Neural progenitor cell (in vitro differentiated cells): ENCODE results near the gene ZNF540.

ENCODE experiments used
- EZH2 ChIP-seq: fragments of 200-600 bp; sonication (generic); IDR thresholded peaks from 2 replicates; pipeline ENCODE4 v1.6.1; 2017; ENCODE audit warnings: antibody characterized with exemption, mild to moderate bottlenecking, moderate library complexity
- TF ChIP-seq, protein P1 (sequence below): fragments of 200-600 bp; sonication (generic); IDR thresholded peaks from 2 replicates; pipeline ENCODE4 v1.5.1; 2017; ENCODE audit warnings: antibody characterized with exemption, mild to moderate bottlenecking

GRCh38 chr19:37654118-37654517 is 59.4 kb downstream of the ZNF540 start:
- TF ChIP-seq, protein P1, sequence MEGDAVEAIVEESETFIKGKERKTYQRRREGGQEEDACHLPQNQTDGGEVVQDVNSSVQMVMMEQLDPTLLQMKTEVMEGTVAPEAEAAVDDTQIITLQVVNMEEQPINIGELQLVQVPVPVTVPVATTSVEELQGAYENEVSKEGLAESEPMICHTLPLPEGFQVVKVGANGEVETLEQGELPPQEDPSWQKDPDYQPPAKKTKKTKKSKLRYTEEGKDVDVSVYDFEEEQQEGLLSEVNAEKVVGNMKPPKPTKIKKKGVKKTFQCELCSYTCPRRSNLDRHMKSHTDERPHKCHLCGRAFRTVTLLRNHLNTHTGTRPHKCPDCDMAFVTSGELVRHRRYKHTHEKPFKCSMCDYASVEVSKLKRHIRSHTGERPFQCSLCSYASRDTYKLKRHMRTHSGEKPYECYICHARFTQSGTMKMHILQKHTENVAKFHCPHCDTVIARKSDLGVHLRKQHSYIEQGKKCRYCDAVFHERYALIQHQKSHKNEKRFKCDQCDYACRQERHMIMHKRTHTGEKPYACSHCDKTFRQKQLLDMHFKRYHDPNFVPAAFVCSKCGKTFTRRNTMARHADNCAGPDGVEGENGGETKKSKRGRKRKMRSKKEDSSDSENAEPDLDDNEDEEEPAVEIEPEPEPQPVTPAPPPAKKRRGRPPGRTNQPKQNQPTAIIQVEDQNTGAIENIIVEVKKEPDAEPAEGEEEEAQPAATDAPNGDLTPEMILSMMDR: no peak
- no peak for TF ChIP-seq EZH2
